ENCODE measurements around the gene DLGAP5. TPM values are rescaled to one million over a fixed set of nuclear protein-coding genes. Genes with fewer than 3 reads are reported as not detected.

Gene DLGAP5
- total RNA-seq, 1 experiment from 2014 or later: 118 TPM

- Histone ChIP-seq H3K9ac (ENCODE audit: extremely low read depth, insufficient read length, low read length) (no peak overlapping the region), H3K4me2 (ENCODE audit: insufficient read depth, insufficient read length, low read length) (no peak overlapping the region)
- peaks cover 12% of the 10 kb centered on the region for H3K27me3 Mint-ChIP-seq (ENCODE audit: low read depth)
Observed at GRCh38 chr14:55233591-55233990, 42.2 kb upstream of the DLGAP5 start.

More at GRCh38 chr14:55233591-55233990, 42.2 kb upstream of the DLGAP5 start:
- Histone ChIP-seq H3K79me2 (ENCODE audit: insufficient read depth, low read length) (no peaks in the 10 kb centered on the region), H2BK20ac (ENCODE audit: low read depth, low read length, poor library complexity, severe bottlenecking) (no peak overlapping the region), H3K79me1 (ENCODE audit: insufficient read depth, low read depth, low read length, poor library complexity, severe bottlenecking) (no peaks in the 10 kb centered on the region), H3K23ac (ENCODE audit: insufficient read length, low read depth, low read length) (no peak overlapping the region), H3T11ph (ENCODE audit: low read length) (no peak overlapping the region), H3K18ac (ENCODE audit: insufficient read length, low read depth, low read length) (no peak overlapping the region), H3K14ac (ENCODE audit: insufficient read depth, low read length) (no peak overlapping the region), H4K5ac (ENCODE audit: insufficient read length, low read depth, low read length) (no peak overlapping the region), H2BK5ac (ENCODE audit: insufficient read length, low read length) (no peak overlapping the region), H3K27me3 (ENCODE audit: insufficient read depth, low read length) (no peaks in the 10 kb centered on the region), H4K20me1 (ENCODE audit: control insufficient read depth, insufficient read depth, insufficient read length) (no peaks in the 10 kb centered on the region), H2BK12ac (ENCODE audit: insufficient read length, low read depth, low read length) (no peak overlapping the region), H3K56ac (ENCODE audit: insufficient read length, low read depth, low read length) (no peak overlapping the region), H2BK120ac (ENCODE audit: low read depth, low read length, poor library complexity, severe bottlenecking) (no peak overlapping the region), H4K91ac (ENCODE audit: insufficient read length, low read depth, low read length) (no peak overlapping the region), H2AK5ac (ENCODE audit: insufficient read length, low read length) (no peak overlapping the region), H3K9me3 (ENCODE audit: control insufficient read depth, low read depth, low read length) (no peaks in the 10 kb centered on the region), H2AFZ (ENCODE audit: low read length) (no peak overlapping the region), H3K4me1 (ENCODE audit: insufficient read depth, low read length) (no peaks in the 10 kb centered on the region), H4K8ac (replicated peaks; ENCODE audit: insufficient read length, low read depth, low read length) (no peak overlapping the region), H3K4ac (ENCODE audit: low read depth, low read length) (no peak overlapping the region), H3K23me2 (ENCODE audit: insufficient read length, low read depth, low read length, poor library complexity, severe bottlenecking) (no peaks in the 10 kb centered on the region), H3K27ac (ENCODE audit: insufficient read length, low read depth, low read length) (no peak overlapping the region), H2BK15ac (ENCODE audit: low read depth, low read length) (no peak overlapping the region)
- no peaks in the 10 kb centered on the region for H3K9me3 Mint-ChIP-seq
- TF ChIP-seq CTCF (conservative IDR thresholded peaks at IDR 0.05): no peak
- H3K36me3 Mint-ChIP-seq (ENCODE audit: insufficient read depth in 1 of 3, low read depth in 3 of 3): no peaks in the 10 kb centered on the region
- no peak for DNase-seq
- no peak overlapping the region for H3K4me3 Mint-ChIP-seq
- no peaks in the 10 kb centered on the region for H3K4me1 Mint-ChIP-seq
- no peak overlapping the region for H3K27ac Mint-ChIP-seq
- WGBS (ENCODE audit: extremely low coverage, insufficient read length, low lambda C conversion rate): no CpG with 5 or more reads among the region's 3 CpGs

Data from H9 (cell line).